Renal cortex interstitium (tissue), 11 donors: ENCODE measurements around the gene CCNDBP1. TPM values are rescaled to one million over a fixed set of nuclear protein-coding genes. Genes with fewer than 3 reads are reported as not detected.
A peak's percentile ranks its signal among the peaks of the same experiment; 100 is the strongest.
"Not testable (repeated sequence)": the region's sequence is repeated elsewhere in the genome, so short reads cannot be mapped to it uniquely, and the experiment has no call there.

Experiments
- DNase-seq, 11 donors: peaks; one replicate each; pipeline ENCODE4 v3.0.0-alpha.2; 2013; ENCODE audit warnings: low read depth in 9 of 11, low spot score in 4 of 11; ENCODE audit errors: extremely low read depth in 1 of 11
- polyA plus RNA-seq, 3 donors: library from polyadenylated mRNA; unstranded; fragments of 120-200 nt; gene quantifications; one replicate each; pipeline ENCODE4 v1.2.1, GENCODE V29; 2013; ENCODE audit not compliant: insufficient read length in 3 of 3

The CCNDBP1 gene
- polyA plus RNA-seq, 3 donors = 46.7 to 56.7 (median 48.2) TPM

DNA sequence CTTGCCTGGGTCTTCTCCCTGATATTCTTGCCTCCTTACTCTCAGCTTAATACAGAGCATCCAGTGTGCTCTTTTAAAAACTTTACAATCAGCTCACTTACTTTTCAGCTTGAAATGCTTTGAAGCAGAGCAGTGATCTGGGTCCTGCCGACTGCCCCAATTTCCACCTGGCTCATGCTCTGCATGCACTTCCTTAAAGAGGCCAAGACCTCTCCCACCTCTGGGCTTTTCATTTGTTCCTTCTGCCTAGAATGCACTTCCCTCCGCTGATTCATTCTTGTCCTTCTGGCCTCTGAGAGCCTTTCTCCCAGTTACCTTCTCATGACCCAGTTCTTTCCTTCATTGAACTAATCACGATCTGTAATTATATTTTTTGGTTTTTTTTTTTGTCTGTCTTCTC, 1.9 kb upstream of the CCNDBP1 start:
- DNase-seq = no peak

DNA sequence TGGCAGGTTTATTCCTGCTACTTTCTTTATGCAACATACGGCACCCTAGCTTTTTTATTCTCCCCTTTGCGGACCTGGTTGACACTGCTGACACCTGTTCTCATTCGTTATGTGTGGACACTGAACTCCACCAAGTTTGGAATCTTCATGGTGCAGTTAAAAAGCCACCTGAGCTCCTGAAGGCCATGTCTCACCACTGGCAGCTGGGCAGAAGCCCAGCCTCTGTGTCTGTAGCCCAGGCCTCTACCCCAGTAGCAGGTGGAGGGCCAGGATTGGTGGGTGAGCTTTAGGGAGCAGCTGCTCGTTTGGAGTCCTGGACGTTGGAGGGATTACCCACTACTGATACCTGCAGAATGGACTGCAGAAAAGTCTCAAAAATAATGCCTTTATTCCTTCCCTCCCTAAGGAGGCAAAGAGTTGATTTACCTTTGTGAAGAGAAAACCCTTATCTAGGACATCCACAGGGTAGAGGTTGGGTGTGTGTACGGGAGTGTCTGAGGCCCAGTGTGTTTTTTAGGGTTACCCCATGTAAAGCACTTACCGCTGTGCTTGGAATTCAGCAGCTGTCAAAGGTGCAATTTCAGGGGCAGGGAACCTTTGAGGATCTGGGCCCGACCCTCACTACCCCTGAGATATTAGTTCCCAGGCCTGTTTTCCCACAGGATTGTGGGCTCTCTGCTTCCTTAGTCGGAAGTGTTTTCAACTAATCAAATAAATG, 637 bp upstream of the CCNDBP1 start:
- no peak for DNase-seq

GRCh38 chr15:43186003-43186353, 775 bp downstream of the CCNDBP1 start:
- peak in 1 of 11 donors; percentile 9 for DNase-seq

DNA sequence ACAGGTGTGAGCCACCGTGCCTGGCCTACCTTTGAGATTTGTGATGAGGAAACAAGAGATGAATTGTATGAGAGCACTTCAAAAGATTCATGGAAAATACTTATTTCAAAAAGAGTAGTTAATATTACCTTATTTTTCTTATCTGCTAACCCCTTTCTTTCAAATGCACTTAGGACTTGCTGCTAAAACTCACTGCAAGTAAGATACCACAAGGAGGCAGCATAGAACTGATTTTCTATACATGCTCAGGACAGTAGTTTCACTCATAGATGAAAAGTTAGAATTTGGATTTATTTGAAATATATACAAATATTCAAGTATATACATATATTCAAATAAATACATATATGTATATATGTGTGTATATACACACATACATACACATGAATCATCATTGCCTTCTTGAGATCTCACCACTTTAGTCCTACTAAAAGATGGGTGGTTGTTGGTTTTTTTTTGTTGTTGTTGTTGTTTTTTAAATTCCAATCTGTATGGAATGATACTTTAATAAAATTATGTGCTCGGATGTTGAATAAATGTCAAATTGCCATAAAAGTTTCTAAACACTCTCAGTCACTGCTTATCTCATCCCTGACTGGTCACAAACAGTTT, 2.4 kb downstream of the CCNDBP1 start:
- DNase-seq = peak in 2 of 11 donors; percentile 9 to 23

DNA sequence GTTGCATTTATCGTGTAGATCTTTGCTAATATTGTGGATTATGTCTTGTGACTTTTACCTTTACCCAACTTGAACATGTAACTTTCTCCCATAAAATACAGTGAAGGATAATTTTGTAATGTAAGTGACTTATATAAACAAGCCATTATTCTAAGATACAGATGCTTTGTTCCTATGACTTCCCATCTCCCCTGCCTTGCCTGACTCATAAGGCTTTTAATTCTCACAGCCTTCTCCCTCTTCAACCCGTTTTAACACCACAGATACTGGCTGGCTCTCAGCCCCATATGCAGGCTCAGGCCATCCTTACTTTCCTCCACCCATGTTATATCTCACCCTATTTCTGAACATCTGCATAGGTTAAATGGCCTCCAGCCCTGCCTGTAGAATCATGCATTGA, 4.1 kb downstream of the CCNDBP1 start:
- DNase-seq = no peak

GRCh38 chr15:43190178-43190577, 5.0 kb downstream of the CCNDBP1 start:
- no peak for DNase-seq

GRCh38 chr15:43193710-43194109, 8.5 kb downstream of the CCNDBP1 start:
- DNase-seq = no peak

GRCh38 chr15:43194795-43195194, 9.6 kb downstream of the CCNDBP1 start:
- no peak for DNase-seq

- no peak for DNase-seq
These were observed 11.8 kb downstream of the CCNDBP1 start for GRCh38 chr15:43196760-43197548.

- DNase-seq = not testable (repeated sequence)
These were observed 12.6 kb downstream of the CCNDBP1 start for GRCh38 chr15:43197773-43198172.

DNA sequence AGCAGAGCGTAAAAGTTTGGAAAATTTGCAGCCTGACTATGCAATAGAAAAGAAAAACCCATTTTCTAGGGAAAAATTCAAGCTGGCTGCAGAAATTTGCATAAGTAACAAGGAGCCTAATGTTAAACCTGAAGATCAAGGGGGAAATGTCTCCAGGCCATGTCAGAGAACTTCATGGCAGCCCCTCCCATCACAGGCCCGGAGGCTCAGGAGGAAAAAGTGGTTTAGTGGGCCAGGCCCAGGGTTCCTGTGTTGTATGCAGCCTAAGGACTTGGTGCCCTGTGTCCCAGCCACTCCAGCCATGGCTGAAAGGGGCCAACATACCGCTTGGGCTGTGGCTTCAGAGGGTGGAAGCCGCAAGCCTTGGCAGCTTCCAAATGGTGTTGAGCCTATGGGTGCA, 13.4 kb downstream of the CCNDBP1 start:
- not testable (repeated sequence) for DNase-seq

DNA sequence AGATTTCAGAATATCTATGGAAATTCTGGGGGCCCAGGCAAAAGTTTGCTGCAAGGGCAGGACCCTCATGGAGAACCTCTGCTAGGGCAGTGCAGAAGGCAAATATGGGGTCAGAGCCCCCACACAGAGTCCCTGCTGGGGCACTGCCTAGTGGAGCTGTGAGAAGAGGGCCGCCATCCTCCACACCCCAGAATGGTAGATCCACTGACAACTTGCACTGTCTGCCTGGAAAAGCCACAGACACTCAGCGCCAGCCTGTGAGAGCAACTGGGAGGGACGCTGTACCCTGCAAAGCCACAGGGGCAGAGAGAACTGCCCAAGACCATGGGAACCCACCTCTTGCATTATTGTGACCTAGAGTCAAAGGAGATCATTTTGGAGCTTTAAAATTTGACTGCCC, 13.8 kb downstream of the CCNDBP1 start:
- no peak for DNase-seq

- no peak for DNase-seq
These were observed 14.8 kb downstream of the CCNDBP1 start for GRCh38 chr15:43199945-43200488.

- DNase-seq = peak in 1 of 11 donors; percentile 36
These were observed 19.1 kb downstream of the CCNDBP1 start for GRCh38 chr15:43204016-43204901.

GRCh38 chr15:43206054-43206453, 20.9 kb downstream of the CCNDBP1 start:
- no peak for DNase-seq

GRCh38 chr15:43207024-43207423, 21.8 kb downstream of the CCNDBP1 start:
- DNase-seq = no peak

DNA sequence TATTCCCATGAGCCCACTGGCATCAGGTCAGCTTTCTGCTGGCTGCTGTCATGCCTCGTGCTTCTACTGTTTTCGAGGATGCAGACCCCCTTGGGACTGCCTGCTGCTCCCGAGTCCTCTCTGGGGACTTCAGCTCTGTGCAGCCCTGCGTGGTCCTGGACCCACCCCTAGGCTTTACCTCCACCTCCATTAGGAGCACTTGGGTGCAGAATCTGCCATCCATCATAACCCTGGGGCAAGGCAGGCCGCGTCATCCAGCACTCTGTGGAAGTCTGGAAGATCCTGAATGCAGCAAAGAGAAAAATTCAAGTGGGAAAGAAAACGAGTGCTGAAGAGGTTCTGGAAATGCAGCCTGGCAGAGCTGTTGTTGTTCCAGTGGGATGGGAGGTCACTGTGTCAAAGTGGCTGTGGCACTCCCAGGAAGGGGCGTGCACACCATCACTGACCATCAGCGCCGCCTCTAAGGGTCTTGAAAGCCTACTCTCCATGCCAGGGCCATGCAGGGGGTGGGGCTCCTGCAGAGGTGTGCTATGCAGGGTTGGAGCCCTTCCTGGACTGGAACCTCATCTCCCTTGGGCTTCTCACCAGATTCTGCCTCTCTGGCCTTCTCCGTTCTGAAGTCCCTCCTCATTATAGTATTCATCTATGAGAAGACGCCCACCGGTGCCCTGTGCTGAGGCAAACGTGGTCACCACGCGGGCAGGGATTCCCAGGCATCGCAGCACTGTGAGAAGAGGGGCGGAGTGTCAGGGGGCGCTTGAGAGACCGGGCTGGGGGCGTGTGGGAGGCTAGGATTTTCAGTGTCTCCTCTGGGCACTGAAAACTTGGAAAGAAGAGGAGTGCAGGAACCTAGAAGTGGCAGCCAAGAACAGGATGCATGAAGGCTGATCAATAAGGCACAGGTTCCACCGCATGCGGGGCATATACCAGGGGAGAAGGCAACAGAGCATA, 23.1 kb downstream of the CCNDBP1 start:
- no peak for DNase-seq
